H9 (cell line): ENCODE results near the gene CDCP1. TPM values are rescaled to one million over a fixed set of nuclear protein-coding genes. Genes with fewer than 3 reads are reported as not detected.

ENCODE experiments used
- DNase-seq: peaks from one replicate; pipeline ENCODE4 v3.0.0-alpha.2; 2017
- H2AFZ ChIP-seq: one replicate; pipeline ENCODE4 v1.6.1; 2013; ENCODE audit warnings: mild to moderate bottlenecking, low read length, control low read depth, moderate library complexity
- H2AK5ac ChIP-seq: 2 replicates; pipeline ENCODE4 v1.6.1; 2013; ENCODE audit warnings: low read length, control low read depth, mixed read lengths; ENCODE audit not compliant: insufficient read length
- H2BK120ac ChIP-seq: one replicate; pipeline ENCODE4 v1.6.1; 2013; ENCODE audit warnings: low read depth, mild to moderate bottlenecking, low read length, control low read depth, inconsistent platforms; ENCODE audit not compliant: poor library complexity, severe bottlenecking
- H2BK12ac ChIP-seq: 2 replicates; pipeline ENCODE4 v1.6.1; 2013; ENCODE audit warnings: low read length, control low read depth, mixed read lengths, low read depth; ENCODE audit not compliant: insufficient read length
- H2BK15ac ChIP-seq: 2 replicates; pipeline ENCODE4 v1.6.1; 2013; ENCODE audit warnings: low read depth, low read length, control low read depth
- H2BK20ac ChIP-seq: one replicate; pipeline ENCODE4 v1.6.1; 2013; ENCODE audit warnings: low read depth, mild to moderate bottlenecking, low read length, control low read depth, inconsistent platforms; ENCODE audit not compliant: poor library complexity, severe bottlenecking
- H2BK5ac ChIP-seq: 2 replicates; pipeline ENCODE4 v1.6.1; 2013; ENCODE audit warnings: low read length, control low read depth, mixed read lengths; ENCODE audit not compliant: insufficient read length
- H3K14ac ChIP-seq: 2 replicates; pipeline ENCODE4 v1.6.1; 2013; ENCODE audit warnings: low read length, control low read depth; ENCODE audit not compliant: insufficient read depth
- H3K18ac ChIP-seq: 2 replicates; pipeline ENCODE4 v1.6.1; 2013; ENCODE audit warnings: low read depth, mild to moderate bottlenecking, mixed read lengths, low read length, control low read depth; ENCODE audit not compliant: insufficient read length
- H3K23ac ChIP-seq: 2 replicates; pipeline ENCODE4 v1.6.1; 2013; ENCODE audit warnings: low read length, control low read depth, mixed read lengths, low read depth; ENCODE audit not compliant: insufficient read length
- H3K23me2 ChIP-seq: 2 replicates; pipeline ENCODE4 v1.6.1; 2013; ENCODE audit warnings: low read depth, mild to moderate bottlenecking, mixed read lengths, low read length, control low read depth; ENCODE audit not compliant: insufficient read length, poor library complexity, severe bottlenecking
- H3K27ac ChIP-seq: 2 replicates; pipeline ENCODE4 v1.5.1; 2013; ENCODE audit warnings: low read length, control low read depth, mixed read lengths, low read depth; ENCODE audit not compliant: insufficient read length
- H3K27me3 ChIP-seq: 2 replicates; pipeline ENCODE4 v1.6.1; 2013; ENCODE audit warnings: low read length, control low read depth, inconsistent platforms; ENCODE audit not compliant: insufficient read depth
- H3K4ac ChIP-seq: 2 replicates; pipeline ENCODE4 v1.6.1; 2013; ENCODE audit warnings: low read depth, mild to moderate bottlenecking, control low read depth, inconsistent platforms, low read length, moderate library complexity
- H3K4me1 ChIP-seq: 2 replicates; pipeline ENCODE4 v1.6.1; 2013; ENCODE audit warnings: low read length, control low read depth, inconsistent platforms; ENCODE audit not compliant: insufficient read depth
- H3K4me2 ChIP-seq: 2 replicates; pipeline ENCODE4 v1.6.1; 2013; ENCODE audit warnings: low read length, control low read depth, mixed read lengths; ENCODE audit not compliant: insufficient read length, insufficient read depth
- H3K56ac ChIP-seq: 2 replicates; pipeline ENCODE4 v1.6.1; 2013; ENCODE audit warnings: low read depth, mild to moderate bottlenecking, mixed read lengths, low read length, control low read depth; ENCODE audit not compliant: insufficient read length
- H3K79me1 ChIP-seq: 2 replicates; pipeline ENCODE4 v1.6.1; 2013; ENCODE audit warnings: low read depth, mild to moderate bottlenecking, moderate library complexity, low read length, control low read depth, inconsistent platforms; ENCODE audit not compliant: insufficient read depth, poor library complexity, severe bottlenecking
- H3K79me2 ChIP-seq: 2 replicates; pipeline ENCODE4 v1.6.1; 2013; ENCODE audit warnings: low read length, control low read depth, inconsistent platforms; ENCODE audit not compliant: insufficient read depth
- H3K9ac ChIP-seq: 2 replicates; pipeline ENCODE4 v1.6.1; 2013; ENCODE audit warnings: low read length, control low read depth, mixed read lengths; ENCODE audit not compliant: insufficient read length; ENCODE audit errors: extremely low read depth
- H3K9me3 ChIP-seq: one replicate; pipeline ENCODE4 v1.6.1; 2013; ENCODE audit warnings: low read depth, low read length, inconsistent platforms; ENCODE audit not compliant: control insufficient read depth
- H3T11ph ChIP-seq: one replicate; pipeline ENCODE4 v1.6.1; 2013; ENCODE audit warnings: mild to moderate bottlenecking, low read length, control low read depth, inconsistent platforms
- H4K20me1 ChIP-seq: one replicate; pipeline ENCODE4 v1.6.1; 2013; ENCODE audit not compliant: control insufficient read depth, insufficient read length, insufficient read depth
- H4K5ac ChIP-seq: 2 replicates; pipeline ENCODE4 v1.6.1; 2013; ENCODE audit warnings: low read depth, mild to moderate bottlenecking, mixed read lengths, low read length, control low read depth; ENCODE audit not compliant: insufficient read length
- H4K8ac ChIP-seq: replicated peaks from 2 replicates; pipeline ENCODE4 v1.6.1; 2013; ENCODE audit warnings: low read length, control low read depth, mixed read lengths, low read depth; ENCODE audit not compliant: insufficient read length
- H4K91ac ChIP-seq: 2 replicates; pipeline ENCODE4 v1.6.1; 2013; ENCODE audit warnings: low read depth, mild to moderate bottlenecking, moderate library complexity, mixed read lengths, low read length, control low read depth; ENCODE audit not compliant: insufficient read length
- H3K27ac Mint-ChIP-seq, 3 experiments: 2 replicates in 2 of 3; 3 replicates in 1 of 3; pipeline ENCODE4 v1.8.0; 2020 to 2021; ENCODE audit warnings: mixed read lengths in 3 of 3, mild to moderate bottlenecking in 1 of 3, moderate library complexity in 1 of 3
- H3K27me3 Mint-ChIP-seq: 2 replicates; pipeline ENCODE4 v1.8.0; 2021; ENCODE audit warnings: low read depth, mild to moderate bottlenecking, moderate library complexity, mixed read lengths
- H3K36me3 Mint-ChIP-seq, 3 experiments: 2 replicates in 2 of 3; 3 replicates in 1 of 3; pipeline ENCODE4 v1.8.0; 2020 to 2021; ENCODE audit warnings: low read depth in 3 of 3, mixed read lengths in 3 of 3; ENCODE audit not compliant: insufficient read depth in 1 of 3
- H3K4me1 Mint-ChIP-seq, 2 experiments: 2 replicates each; pipeline ENCODE4 v1.8.0; 2020; ENCODE audit warnings: mixed read lengths in 2 of 2
- H3K4me3 Mint-ChIP-seq, 2 experiments: 2 replicates in 1 of 2; 3 replicates in 1 of 2; pipeline ENCODE4 v1.8.0; 2020 to 2021; ENCODE audit warnings: mild to moderate bottlenecking in 2 of 2, mixed read lengths in 2 of 2, moderate library complexity in 1 of 2
- H3K9me3 Mint-ChIP-seq, 2 experiments: 2 replicates in 1 of 2; 3 replicates in 1 of 2; pipeline ENCODE4 v1.8.0; 2020; ENCODE audit warnings: mild to moderate bottlenecking in 2 of 2, mixed read lengths in 2 of 2, moderate library complexity in 1 of 2
- WGBS: extraction: QIAGEN DNeasy Blood & Tissue Kit; methylation state at CpG from one replicate; pipeline ENCODE4 v1.1.7; 2013; ENCODE audit warnings: missing lambda C conversion rate, low lambda C conversion rate, mixed read lengths; ENCODE audit not compliant: insufficient read length; ENCODE audit errors: extremely low coverage; 5-methylcytosine and 5-hydroxymethylcytosine counted together
- total RNA-seq: library from RNA; stranded (reverse); gene quantifications from 2 replicates; pipeline ENCODE4 v1.2.1, GENCODE V29; 2021
- TF ChIP-seq, protein P1 (sequence below): fragments of 200-600 bp; sonication (generic); conservative IDR thresholded peaks from 3 replicates; pipeline ENCODE4 v1.8.0; 2021; ENCODE audit warnings: antibody characterized with exemption, mild to moderate bottlenecking

CDCP1 gene
- total RNA-seq, 1 experiment from 2014 or later, result 12.9 TPM

DNA sequence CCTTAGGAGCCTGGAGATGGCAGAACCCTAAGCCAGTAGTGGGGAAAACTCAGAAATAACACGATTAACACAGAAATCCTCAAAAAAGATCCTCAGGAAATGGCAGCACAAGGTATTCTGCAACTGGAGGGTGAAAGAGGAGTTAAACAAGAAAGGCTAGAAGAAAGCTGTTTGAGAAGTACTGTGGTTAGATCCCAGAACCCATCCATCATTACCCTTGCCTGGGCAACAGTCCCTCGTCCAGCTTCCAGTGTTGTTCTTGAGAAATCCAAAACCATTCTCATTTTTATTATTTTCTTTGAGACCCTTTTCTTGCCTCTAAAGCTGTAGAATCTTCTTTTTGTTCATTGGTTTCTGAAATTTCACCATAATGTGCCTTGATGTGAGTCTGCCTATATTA lies 2.7 kb upstream of the CDCP1 start:
- H4K20me1 ChIP-seq, result no peaks in the 10 kb centered on the region
- no peak overlapping the region for H3K23ac ChIP-seq
- H3K4me2 ChIP-seq, result no peak overlapping the region
- no peak overlapping the region for H2BK20ac ChIP-seq
- no peak overlapping the region for H4K5ac ChIP-seq
- H3K56ac ChIP-seq, result no peak overlapping the region
- H3T11ph ChIP-seq, result no peak overlapping the region
- Mint-ChIP-seq H3K9me3 (peaks cover 6 to 11% of the 10 kb centered on the region in 2 experiments; a peak in 3 of 5 replicates), H3K36me3 (peaks cover 0 to 6% (median 6%) of the 10 kb centered on the region in 3 experiments; a peak in 4 of 7 replicates), H3K27me3 (peaks cover 59% of the 10 kb centered on the region), H3K27ac (no peak overlapping the region), H3K4me1 (peaks cover 16 to 20% of the 10 kb centered on the region in 2 experiments), H3K4me3 (no peak overlapping the region)
- H2AFZ ChIP-seq, result no peak overlapping the region
- no peak overlapping the region for H3K27ac ChIP-seq
- no peaks in the 10 kb centered on the region for H3K9me3 ChIP-seq
- no peak overlapping the region for H2BK5ac ChIP-seq
- TF ChIP-seq, protein P1, sequence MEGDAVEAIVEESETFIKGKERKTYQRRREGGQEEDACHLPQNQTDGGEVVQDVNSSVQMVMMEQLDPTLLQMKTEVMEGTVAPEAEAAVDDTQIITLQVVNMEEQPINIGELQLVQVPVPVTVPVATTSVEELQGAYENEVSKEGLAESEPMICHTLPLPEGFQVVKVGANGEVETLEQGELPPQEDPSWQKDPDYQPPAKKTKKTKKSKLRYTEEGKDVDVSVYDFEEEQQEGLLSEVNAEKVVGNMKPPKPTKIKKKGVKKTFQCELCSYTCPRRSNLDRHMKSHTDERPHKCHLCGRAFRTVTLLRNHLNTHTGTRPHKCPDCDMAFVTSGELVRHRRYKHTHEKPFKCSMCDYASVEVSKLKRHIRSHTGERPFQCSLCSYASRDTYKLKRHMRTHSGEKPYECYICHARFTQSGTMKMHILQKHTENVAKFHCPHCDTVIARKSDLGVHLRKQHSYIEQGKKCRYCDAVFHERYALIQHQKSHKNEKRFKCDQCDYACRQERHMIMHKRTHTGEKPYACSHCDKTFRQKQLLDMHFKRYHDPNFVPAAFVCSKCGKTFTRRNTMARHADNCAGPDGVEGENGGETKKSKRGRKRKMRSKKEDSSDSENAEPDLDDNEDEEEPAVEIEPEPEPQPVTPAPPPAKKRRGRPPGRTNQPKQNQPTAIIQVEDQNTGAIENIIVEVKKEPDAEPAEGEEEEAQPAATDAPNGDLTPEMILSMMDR, result no peak
- H3K14ac ChIP-seq, result no peak overlapping the region
- peaks cover 16% of the 10 kb centered on the region; the same call in 1 of the 2 replicates for H3K27me3 ChIP-seq
- H4K91ac ChIP-seq, result no peak overlapping the region
- H2AK5ac ChIP-seq, result no peak overlapping the region
- H4K8ac ChIP-seq, result no peak overlapping the region
- H3K23me2 ChIP-seq, result peaks cover 16% of the 10 kb centered on the region
- no peak overlapping the region for H3K18ac ChIP-seq
- no peaks in the 10 kb centered on the region for H3K79me2 ChIP-seq
- no peaks in the 10 kb centered on the region for H3K4me1 ChIP-seq
- H2BK120ac ChIP-seq, result no peak overlapping the region
- H3K79me1 ChIP-seq, result no peaks in the 10 kb centered on the region
- no peak overlapping the region for H3K9ac ChIP-seq
- no CpG with 5 or more reads among the region's 2 CpGs for WGBS
- no peak overlapping the region for H2BK12ac ChIP-seq
- H2BK15ac ChIP-seq, result no peak overlapping the region
- no peak overlapping the region for H3K4ac ChIP-seq
- DNase-seq, result no peak
